ENCODE measurements around the gene SNX32.

The SNX32 gene

DNA sequence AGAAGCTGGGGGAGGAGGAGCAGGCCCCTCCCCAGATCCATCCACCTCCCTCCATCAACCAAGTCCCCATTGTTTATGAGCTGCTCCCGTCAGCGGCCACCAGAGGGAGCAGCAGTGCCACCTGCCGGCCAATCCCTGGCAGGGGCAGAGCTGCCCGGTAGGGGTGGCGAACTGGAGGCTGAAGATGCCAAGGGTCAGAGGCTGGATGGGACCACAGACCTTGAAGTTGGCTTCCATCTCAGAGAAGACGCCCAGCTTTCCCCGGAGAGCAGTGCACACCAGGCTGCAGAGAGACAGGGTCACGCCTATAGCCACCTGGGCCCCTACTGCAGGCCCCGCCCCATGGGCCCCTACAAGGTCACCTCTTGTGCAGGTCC lies 50.9 kb downstream of the SNX32 start:
- H3K27ac ChIP-seq: no peak overlapping the region
- TF ChIP-seq, protein P1, sequence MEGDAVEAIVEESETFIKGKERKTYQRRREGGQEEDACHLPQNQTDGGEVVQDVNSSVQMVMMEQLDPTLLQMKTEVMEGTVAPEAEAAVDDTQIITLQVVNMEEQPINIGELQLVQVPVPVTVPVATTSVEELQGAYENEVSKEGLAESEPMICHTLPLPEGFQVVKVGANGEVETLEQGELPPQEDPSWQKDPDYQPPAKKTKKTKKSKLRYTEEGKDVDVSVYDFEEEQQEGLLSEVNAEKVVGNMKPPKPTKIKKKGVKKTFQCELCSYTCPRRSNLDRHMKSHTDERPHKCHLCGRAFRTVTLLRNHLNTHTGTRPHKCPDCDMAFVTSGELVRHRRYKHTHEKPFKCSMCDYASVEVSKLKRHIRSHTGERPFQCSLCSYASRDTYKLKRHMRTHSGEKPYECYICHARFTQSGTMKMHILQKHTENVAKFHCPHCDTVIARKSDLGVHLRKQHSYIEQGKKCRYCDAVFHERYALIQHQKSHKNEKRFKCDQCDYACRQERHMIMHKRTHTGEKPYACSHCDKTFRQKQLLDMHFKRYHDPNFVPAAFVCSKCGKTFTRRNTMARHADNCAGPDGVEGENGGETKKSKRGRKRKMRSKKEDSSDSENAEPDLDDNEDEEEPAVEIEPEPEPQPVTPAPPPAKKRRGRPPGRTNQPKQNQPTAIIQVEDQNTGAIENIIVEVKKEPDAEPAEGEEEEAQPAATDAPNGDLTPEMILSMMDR (conservative IDR thresholded peaks at IDR 0.05): peak; percentile 99
- no peak for TF ChIP-seq ZFX (IDR thresholded peaks at IDR 0.05)

DNA sequence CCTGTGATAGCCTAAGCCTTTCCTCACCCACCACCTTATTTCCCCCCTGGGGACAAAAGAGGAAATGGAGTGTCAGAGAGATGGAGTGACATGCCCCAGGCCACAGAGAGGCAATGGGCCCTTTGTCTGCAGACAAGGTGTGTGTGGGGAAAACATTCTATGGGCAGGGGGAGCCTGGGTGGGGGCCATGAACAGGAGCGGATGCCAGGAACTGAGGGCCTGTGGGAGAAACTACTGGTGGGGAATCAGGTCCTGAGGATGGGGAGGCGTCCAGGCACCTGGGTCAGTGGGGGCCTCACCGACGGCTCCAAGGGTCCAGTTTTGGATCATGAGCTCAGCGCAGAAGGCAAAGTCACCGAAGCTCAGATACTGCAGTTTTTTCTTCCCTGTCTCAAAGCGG lies 51.5 kb downstream of the SNX32 start:
- no peak overlapping the region for H3K27ac ChIP-seq
- TF ChIP-seq, protein P1 (conservative IDR thresholded peaks at IDR 0.05): no peak
- no peak for TF ChIP-seq ZFX (IDR thresholded peaks at IDR 0.05)

DNA sequence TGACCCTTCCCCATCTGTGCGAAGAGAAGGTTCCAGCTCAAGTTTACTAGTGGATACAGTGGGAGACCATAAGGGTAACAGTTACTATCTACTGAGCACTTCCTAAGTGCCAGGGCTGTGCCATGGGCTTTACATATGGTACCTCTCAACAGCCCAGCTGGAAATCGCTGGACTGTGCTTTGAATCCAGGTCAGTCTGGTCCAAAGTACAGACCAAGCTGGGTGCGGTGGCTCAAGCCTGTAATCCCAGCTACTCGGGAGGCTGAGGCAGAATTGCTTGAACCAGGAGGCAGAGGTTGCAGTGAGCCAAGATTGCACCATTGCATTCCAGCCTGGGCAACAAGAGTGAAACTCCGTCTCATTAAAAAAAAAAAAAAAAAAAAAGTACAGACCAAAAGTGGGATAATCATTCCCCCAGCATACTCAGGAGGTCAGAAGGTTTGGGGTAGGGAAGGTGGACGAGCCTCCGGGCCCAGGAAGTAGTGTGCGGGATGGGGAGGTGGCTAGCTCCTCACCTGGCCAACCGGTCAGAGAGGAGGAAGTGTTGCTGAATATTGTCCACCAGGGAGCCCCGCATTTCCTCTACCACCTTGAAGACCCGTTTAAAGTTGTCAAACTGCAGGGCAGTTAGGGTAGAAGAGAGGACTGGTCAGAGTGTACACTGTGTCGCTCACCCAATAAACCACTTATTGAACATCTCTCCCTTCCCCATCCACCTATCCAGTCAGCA lies 52.2 kb downstream of the SNX32 start:
- TF ChIP-seq, protein P1 (conservative IDR thresholded peaks at IDR 0.05): no peak
- no peak for TF ChIP-seq ZFX (IDR thresholded peaks at IDR 0.05)

DNA sequence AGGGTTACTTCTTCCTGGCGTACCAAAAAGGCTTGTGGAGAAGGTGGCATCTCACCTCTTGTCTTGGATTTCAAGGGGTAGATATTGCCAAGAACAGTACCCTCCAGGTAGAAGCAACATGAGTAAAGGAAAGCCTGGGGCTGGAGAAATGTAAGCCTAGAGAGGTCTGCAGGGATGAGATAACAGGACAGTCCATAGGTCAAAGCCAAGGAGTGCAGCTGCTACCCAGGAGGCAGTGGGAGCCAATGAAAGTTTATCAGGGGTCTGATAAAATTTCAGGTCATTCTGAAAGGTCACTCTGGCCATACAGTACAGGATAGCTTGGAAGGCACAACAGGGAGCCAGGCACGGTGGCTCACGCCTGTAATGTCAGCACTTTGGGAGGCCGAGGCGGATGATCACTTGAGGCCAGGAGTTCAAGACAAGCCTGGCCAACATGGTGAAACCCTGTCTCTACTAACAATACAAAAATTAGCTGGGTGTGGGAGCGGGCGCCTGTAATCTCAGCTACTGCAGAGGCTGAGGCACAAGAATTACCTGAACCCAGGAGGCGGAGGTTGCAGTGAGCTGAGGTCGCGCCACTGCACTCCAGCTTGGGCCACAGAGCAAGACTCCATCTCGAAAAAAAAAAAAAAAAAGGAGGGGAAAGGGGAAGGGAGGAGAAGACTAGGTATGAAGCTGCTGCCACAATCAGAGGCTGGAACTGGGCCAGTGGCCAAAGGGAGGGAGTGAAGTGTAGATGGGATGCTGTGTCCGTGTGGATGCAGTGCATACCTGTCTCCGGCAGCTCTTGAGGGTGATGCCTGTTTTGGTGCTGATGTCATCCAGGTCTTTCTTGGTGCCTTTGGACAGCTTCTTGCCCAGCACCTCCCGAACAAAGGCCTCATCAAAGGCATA lies 53.3 kb downstream of the SNX32 start:
- TF ChIP-seq, protein P1 (conservative IDR thresholded peaks at IDR 0.05): no peak
- TF ChIP-seq ZFX (IDR thresholded peaks at IDR 0.05): no peak
- H3K27ac ChIP-seq: peak overlapping the region; percentile 68

More for the DNA sequence above, 52.2 kb downstream of the SNX32 start:
- no peak overlapping the region for H3K27ac ChIP-seq

DNA sequence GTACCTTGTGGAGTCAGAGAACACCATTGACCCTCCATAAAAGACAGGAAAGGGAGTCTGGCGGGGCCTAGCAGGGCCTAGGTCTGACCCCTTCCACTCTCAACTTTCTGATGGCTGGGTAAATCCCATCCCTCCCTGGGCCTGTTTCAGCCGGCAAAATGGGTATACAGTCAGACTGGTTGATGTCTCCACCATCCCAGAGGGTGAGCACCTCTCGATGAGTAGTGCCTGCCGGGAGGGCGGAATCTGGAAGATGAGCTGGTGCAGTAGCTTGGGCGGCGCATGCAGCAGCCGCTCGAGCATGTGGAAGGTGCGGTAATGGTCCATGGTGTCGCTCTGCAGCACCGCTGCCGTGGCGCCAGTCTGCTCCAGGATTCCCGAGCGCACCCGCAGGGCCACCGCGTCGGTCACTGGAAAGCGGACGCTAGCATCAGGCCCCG lies 54.0 kb downstream of the SNX32 start:
- peak overlapping the region; percentile 68 for H3K27ac ChIP-seq
- TF ChIP-seq ZFX (IDR thresholded peaks at IDR 0.05): no peak
- TF ChIP-seq, protein P1 (conservative IDR thresholded peaks at IDR 0.05): no peak

DNA sequence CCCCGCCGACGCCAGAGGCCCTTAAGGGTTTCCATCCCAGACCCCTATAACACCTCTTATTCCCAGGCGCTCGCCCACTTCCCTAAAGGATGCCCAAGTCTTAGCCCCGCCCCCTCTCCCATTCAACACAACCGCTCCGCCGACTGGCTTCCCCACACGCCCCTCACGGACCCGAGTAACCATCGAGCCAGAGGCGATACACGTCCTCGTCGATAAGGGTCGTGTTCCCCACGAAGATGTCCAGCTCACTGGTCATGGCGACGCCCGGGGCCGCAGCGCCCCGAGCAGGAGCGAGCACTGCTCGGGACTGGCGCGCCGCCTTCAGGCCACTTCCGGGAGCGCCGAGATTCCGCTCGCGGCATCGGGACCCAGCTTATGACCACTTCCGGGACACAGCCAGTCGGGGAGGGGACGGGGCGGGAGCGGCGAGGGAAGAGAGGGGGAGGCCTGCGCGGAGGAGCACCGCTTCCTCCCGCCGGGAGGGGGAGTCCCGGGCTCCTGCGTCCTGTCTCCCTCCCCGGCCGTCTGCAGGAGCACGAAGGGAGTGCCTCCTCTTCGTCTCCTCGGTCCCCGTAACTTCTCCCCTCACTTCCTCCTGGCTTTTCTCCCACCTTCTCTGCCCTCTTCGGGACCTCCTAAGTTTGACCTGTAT lies 54.5 kb downstream of the SNX32 start, which contains the start of gene FIBP:
Gene FIBP (minus strand): TSS at position 309 of the 652 bp plus-strand sequence. CDS start 53 bp downstream, at position 256.
- H3K27ac ChIP-seq: peak within 1 kb of the TSS; percentile 68

More for the DNA sequence above, 54.5 kb downstream of the SNX32 start, which contains the start of gene FIBP:
- TF ChIP-seq, protein P1 (conservative IDR thresholded peaks at IDR 0.05): peak; percentile 99
- no peak for TF ChIP-seq ZFX (IDR thresholded peaks at IDR 0.05)

Data from C4-2B (cell line).